Measurements from ENCODE around the gene SIRPB2. TPM values are rescaled to one million over a fixed set of nuclear protein-coding genes. Genes with fewer than 3 reads are reported as not detected.
A peak's percentile ranks its signal among the peaks of the same experiment; 100 is the strongest.

SIRPB2 gene
- total and polyA plus RNA-seq, 2 donors (not counting 3 experiments of a cell fraction or from before 2014, with no cell fraction given), result 9.5 to 19.7 TPM

- dilution Hi-C loops (cut with MboI; ENCODE audit: extremely low pct_ligation_motif_present, low sequenced_read_pairs), result no loop called here
- TF ChIP-seq POLR2A (IDR thresholded peaks at IDR 0.05; ENCODE audit: low read depth, low read length) (no peak), MAX (IDR thresholded peaks at IDR 0.05; ENCODE audit: insufficient read depth, insufficient read length) (no peak), MYC (IDR thresholded peaks at IDR 0.05; ENCODE audit: low read depth, low read length) (no peak), JUN (IDR thresholded peaks at IDR 0.05; ENCODE audit: borderline replicate concordance, insufficient read depth, insufficient read length, low read depth) (no peak), CTCF (IDR thresholded peaks at IDR 0.05; ENCODE audit: extremely low read depth in 1 of 2, insufficient read depth in 1 of 2, low read depth in 1 of 2, low read length in 2 of 2) (no peak), POLR2AphosphoS5 (IDR thresholded peaks at IDR 0.05; ENCODE audit: insufficient read depth, low read depth, low read length) (no peak), EZH2 (IDR thresholded peaks at IDR 0.05; ENCODE audit: borderline replicate concordance, low read depth, low read length, severe bottlenecking) (no peak), GATA2 (IDR thresholded peaks at IDR 0.05; ENCODE audit: insufficient read depth, insufficient read length, low read depth, low read length) (no peak)
- ChIA-PET POLR2A (no interaction called here), CTCF (interaction anchor here (1.3 to 3.3 kb wide), 3 partner anchors 10 to 74 kb away, joined by 3 to 19 read pairs (median 8); partner anchors contain the start of gene NSFL1C)
- no peaks in the 10 kb centered on the region for H3K27me3 ChIP-seq (ENCODE audit: control insufficient read depth in 2 of 2, insufficient read depth in 2 of 2, low read length in 2 of 2)
- H3K9me3 ChIP-seq (replicated peaks; ENCODE audit: control insufficient read depth, insufficient read depth, low read length), result no peaks in the 10 kb centered on the region
- H2AFZ ChIP-seq (ENCODE audit: low read depth, low read length), result no peak overlapping the region
- intact Hi-C loops (cut with micrococcal nuclease), result no loop called here
- peak overlapping the region; percentile 15 for H3K27ac ChIP-seq (ENCODE audit: insufficient read depth, low read depth, low read length)
- no peaks in the 10 kb centered on the region for H3K9me1 ChIP-seq (replicated peaks; ENCODE audit: control insufficient read depth, extremely low read depth, insufficient read depth, low read length)
- BruUV-seq (replicated peaks), result no TSS peak
- H4K20me1 ChIP-seq (replicated peaks; ENCODE audit: control insufficient read depth, extremely low read depth, insufficient read depth, low read length), result no peaks in the 10 kb centered on the region
- no peak overlapping the region for H3K4me2 ChIP-seq (ENCODE audit: insufficient read depth, low read length)
- peaks cover 19% of the 10 kb centered on the region for H3K79me2 ChIP-seq (ENCODE audit: control insufficient read depth, insufficient read depth, low read length)
- H3K4me1 ChIP-seq (ENCODE audit: control insufficient read depth, extremely low read depth, insufficient read depth, low read length), result no peaks in the 10 kb centered on the region
- DNase-seq (ENCODE audit: low read depth, low spot score) (no peak), FAIRE-seq (no peak)
- H3K36me3 ChIP-seq (ENCODE audit: control insufficient read depth in 2 of 2, extremely low read depth in 1 of 2, insufficient read depth in 2 of 2, low read length in 2 of 2), result peaks cover 50 to 62% of the 10 kb centered on the region in 2 experiments
- no peak overlapping the region for H3K4me3 ChIP-seq (replicated peaks in 1 of 3; ENCODE audit: insufficient read depth in 1 of 3, low read depth in 1 of 3, low read length in 3 of 3)
- no peak overlapping the region for H3K9ac ChIP-seq (replicated peaks; ENCODE audit: extremely low read depth, insufficient read depth, low read length)
Observed at GRCh38 chr20:1456300-1456699, 34.9 kb downstream of the SIRPB2 start.

All from endothelial cell of umbilical vein (primary cell).